ENCODE results near the gene ZNF593. TPM values are rescaled to one million over a fixed set of nuclear protein-coding genes. Genes with fewer than 3 reads are reported as not detected.

ZNF593 gene
- 5.4 TPM for total RNA-seq

DNA sequence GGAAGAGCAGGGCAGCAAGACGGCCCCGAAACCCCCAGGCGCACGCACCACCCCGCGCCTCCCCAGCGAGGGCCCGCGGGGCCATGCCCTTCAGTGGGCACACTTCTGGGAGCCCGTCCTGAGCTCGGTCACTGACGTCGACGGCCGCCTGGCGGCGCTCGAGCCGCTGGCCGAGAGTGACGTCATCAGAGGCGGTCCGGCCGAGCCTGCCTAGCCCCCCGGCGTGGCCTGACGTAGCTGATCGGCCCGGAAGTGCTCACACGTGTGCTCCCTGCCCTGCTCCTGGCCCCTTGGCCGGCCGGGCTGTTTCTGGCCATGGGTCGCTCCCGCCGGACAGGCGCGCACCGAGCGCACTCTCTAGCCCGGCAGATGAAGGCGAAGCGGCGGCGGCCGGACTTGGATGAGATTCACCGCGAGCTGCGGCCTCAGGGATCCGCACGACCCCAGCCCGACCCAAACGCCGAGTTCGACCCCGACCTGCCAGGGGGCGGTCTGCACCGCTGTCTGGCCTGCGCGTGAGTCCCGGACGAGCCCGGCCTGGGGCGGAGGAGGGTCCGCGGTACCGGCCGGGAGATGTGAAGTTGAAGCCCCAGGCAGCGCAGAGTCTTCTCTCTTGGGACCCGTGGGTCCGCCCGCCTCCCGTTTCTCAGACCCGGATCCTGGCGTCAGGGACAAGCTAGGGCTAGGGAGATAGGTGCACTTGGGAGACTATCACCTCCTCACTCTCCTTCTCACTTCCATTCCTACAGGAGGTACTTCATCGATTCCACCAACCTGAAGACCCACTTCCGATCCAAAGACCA lies at the start of gene ZNF593:
Gene ZNF593 (plus strand): TSS at position 240 of the 803 bp plus-strand sequence. CDS start 76 bp downstream, at position 316.
- Histone ChIP-seq H3K4me3 (ENCODE audit: low read length) (peak within 1 kb of the TSS; percentile 69), H3K4me1 (ENCODE audit: insufficient read depth, low read length) (peaks cover 16% of the 10 kb centered on the region), H3K27me3 (ENCODE audit: insufficient read depth, low read length) (no peaks in the 10 kb centered on the region), H3K9me3 (ENCODE audit: low read depth, low read length) (no peaks in the 10 kb centered on the region)

DNA sequence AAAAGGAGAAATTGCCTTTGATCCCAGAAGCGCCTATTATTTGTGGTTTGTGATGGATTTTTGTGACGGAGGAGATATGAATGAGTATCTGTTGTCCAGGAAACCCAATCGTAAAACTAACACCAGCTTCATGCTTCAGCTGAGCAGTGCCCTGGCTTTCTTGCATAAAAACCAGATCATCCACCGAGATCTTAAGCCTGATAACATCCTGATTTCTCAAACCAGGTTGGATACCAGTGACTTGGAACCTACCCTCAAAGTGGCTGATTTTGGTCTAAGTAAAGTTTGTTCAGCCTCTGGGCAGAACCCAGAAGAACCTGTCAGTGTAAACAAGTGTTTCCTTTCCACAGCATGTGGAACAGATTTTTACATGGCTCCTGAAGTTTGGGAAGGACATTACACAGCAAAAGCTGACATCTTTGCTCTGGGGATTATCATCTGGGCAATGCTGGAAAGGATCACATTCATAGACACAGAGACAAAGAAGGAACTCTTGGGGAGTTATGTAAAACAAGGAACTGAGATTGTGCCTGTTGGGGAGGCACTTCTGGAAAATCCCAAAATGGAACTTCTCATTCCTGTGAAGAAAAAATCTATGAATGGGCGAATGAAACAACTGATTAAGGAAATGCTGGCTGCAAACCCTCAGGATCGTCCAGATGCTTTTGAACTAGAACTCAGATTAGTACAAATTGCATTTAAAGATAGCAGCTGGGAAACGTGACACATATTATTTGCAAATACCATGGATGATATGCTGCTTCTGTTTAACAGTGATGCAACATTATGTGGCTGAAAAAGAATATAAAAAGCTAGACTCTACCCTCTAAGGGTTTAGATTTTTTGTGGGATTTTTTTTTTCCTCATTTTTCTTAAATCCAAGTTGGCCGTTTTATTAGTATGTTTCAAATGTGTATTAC lies 47.6 kb upstream of the ZNF593 start:
- H3K27me3 ChIP-seq (ENCODE audit: insufficient read depth, low read length) = no peaks in the 10 kb centered on the region

DNA sequence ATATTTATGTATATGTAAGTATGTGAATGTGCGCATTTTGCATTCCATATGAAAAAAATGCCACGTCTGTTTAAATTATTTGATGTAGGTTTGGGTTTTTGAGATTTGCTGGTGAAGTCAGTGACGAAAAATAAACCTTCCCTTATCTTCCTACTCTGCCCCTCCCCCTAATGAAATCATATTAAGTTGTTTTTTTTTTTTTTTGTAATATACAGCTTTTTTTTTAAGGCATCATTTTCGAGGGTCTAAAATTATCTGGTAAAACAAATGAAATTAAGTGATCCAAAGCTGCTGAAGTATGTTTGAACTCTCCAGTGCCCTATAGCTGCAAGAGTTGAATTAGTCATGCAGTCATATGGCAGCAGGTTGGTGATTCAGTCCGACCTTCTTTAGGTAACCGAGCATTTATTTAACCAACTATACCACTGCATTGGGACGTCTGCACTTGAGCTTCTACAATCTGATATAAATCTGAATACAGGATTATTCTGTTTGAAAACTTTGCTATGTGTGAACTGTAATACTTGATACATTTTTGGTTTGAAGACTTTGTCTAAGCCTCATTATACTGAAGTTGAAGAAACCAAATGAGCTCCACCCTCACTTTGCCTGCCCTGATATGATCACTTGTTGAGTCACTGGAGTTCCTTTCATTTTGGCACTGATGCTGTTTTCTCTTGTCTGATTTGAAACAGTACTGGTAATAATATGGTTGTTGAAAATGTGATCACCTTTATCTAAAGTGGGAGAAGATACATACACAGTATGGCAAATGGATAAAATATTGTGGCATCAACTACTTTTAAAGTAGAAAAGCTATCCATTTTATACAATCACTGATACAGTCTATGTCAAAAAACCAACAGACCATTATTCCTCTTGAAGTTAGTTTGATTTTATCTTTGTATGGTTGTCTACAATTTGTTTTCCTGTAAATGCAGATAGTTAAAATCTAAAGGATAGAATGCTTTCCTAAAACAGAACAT lies 46.4 kb upstream of the ZNF593 start:
- Histone ChIP-seq H3K9me3 (ENCODE audit: low read depth, low read length) (no peaks in the 10 kb centered on the region), H3K27me3 (ENCODE audit: insufficient read depth, low read length) (no peaks in the 10 kb centered on the region), H3K4me3 (ENCODE audit: low read length) (no peak overlapping the region), H3K4me1 (ENCODE audit: insufficient read depth, low read length) (peaks cover 67% of the 10 kb centered on the region)

More for the DNA sequence above, 47.6 kb upstream of the ZNF593 start:
- Histone ChIP-seq H3K4me3 (ENCODE audit: low read length) (no peak overlapping the region), H3K4me1 (ENCODE audit: insufficient read depth, low read length) (peaks cover 55% of the 10 kb centered on the region), H3K9me3 (ENCODE audit: low read depth, low read length) (no peaks in the 10 kb centered on the region)

DNA sequence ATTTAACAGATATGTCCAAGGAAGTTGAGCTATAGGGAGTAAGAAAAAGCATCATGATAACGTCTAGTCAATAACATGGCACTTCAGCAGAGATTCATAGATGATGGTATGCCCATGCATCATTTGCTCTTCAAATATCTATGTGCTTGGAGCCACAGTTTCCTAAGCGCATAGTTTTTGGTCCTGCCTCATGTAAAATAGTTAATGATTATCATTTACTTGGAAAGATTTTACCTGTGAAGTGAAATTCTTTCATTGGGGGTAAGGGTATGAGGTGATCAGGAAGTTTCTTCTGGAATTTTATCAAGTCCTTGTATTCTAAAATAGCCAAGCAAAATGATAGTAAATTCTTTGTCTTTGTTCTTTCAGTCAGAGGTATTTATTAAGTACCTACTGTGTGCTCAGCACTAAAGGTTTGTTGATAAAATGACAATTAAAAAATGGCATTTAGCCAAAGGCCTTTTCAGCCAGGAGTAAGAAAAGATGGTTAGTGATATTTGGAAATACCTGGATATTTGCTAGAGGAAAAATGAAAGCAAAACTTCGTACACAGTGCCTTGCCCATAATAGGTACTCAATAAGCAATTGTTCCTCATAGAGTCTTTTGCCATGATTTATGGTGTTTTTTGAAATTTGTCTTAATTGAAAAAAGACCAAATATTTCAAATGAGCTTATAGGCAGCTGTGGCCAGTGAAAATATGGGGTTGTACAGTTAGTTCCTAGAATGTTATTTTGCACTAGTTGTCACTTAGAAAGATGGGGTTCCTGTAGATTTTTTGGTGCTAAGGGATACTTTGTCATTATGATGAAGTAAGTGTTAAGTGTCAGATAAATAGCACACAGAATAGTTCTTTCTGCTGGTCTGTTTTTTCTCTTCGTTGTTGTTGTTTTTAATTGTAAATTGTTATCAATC lies 45.0 kb upstream of the ZNF593 start:
- H3K9me3 ChIP-seq (ENCODE audit: low read depth, low read length) = no peaks in the 10 kb centered on the region
- peaks cover 63% of the 10 kb centered on the region for H3K4me1 ChIP-seq (ENCODE audit: insufficient read depth, low read length)
- H3K27me3 ChIP-seq (ENCODE audit: insufficient read depth, low read length) = no peaks in the 10 kb centered on the region
- no peak overlapping the region for H3K4me3 ChIP-seq (ENCODE audit: low read length)

DNA sequence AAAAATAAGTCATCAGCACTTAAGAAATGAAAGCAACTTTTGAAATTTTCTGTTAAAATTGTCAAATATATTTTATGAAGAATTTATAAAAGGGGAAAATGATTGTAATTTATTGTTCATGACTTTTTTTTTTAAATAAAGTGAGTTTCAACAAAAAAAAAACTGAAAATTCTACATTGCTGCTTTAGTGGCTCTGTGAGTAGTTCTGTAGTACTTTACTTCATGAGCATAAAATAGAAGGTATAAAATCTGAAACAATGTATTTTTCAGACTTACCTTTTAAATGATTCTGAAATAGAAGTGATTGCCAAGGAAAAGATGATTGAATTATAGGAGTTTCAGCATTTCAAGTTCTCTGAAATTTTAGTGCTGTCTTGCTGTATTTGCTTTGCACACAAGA lies 44.3 kb upstream of the ZNF593 start:
- H3K27me3 ChIP-seq (ENCODE audit: insufficient read depth, low read length) = no peaks in the 10 kb centered on the region
- no peaks in the 10 kb centered on the region for H3K9me3 ChIP-seq (ENCODE audit: low read depth, low read length)
- H3K4me3 ChIP-seq (ENCODE audit: low read length) = no peak overlapping the region
- H3K4me1 ChIP-seq (ENCODE audit: insufficient read depth, low read length) = peaks cover 57% of the 10 kb centered on the region

DNA sequence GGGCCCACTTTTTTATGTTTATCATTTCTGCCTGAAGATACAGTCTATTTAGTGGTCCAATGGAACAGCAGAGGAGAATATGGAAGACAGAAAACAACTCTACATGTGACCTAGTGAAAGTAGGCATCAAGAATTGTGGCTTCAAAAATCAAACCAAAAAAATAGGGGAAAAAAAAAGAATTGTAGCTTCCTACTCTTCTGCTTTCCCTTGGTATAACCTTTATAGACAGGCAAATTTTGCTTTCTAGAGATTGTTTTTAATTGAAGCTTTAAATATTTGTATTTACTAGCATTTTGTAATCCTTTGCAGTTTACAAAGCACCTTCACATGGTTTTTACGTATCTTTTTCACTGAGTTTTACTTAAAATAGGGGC lies 43.8 kb upstream of the ZNF593 start:
- H3K27me3 ChIP-seq (ENCODE audit: insufficient read depth, low read length) = no peaks in the 10 kb centered on the region
- H3K9me3 ChIP-seq (ENCODE audit: low read depth, low read length) = no peaks in the 10 kb centered on the region
- H3K4me1 ChIP-seq (ENCODE audit: insufficient read depth, low read length) = peaks cover 57% of the 10 kb centered on the region
- H3K4me3 ChIP-seq (ENCODE audit: low read length) = no peak overlapping the region

DNA sequence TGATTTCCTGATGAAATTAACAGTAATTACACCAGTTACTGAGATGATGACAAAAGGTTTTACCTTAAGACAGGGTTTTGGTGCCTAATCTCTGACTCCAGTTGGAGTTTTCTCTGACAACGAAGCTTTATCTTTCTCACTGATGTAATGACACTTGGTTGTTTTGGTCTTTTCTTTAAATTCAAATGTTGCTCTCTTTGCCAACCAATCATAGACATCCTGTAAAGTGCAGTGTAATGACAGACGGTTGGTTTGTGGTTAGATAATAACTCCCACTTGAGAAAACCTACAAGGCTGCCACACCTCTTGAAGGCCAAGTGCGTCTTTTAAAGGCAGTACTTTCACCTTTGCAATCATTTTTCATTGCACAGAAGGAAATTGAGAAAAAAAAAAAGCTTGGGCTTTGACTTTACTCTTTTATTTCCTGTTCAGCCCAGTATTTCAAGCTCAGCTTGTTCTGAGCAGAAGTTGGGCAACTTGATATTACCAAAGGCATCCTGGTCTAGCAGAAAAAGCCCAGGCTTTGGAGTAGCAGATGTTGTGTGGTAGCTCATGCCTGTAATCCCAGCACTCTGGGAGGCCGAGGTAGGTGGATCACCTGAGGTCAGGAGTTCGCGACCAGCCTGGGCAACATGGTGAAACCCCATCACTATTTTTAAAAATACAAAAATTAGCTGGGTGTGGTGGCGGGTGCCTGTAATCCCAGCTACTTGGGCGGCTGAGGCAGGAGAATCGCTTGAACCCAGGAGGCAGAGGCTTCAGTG lies 43.2 kb upstream of the ZNF593 start:
- Histone ChIP-seq H3K4me1 (ENCODE audit: insufficient read depth, low read length) (peaks cover 54% of the 10 kb centered on the region), H3K4me3 (ENCODE audit: low read length) (no peak overlapping the region), H3K9me3 (ENCODE audit: low read depth, low read length) (no peaks in the 10 kb centered on the region), H3K27me3 (ENCODE audit: insufficient read depth, low read length) (no peaks in the 10 kb centered on the region)

DNA sequence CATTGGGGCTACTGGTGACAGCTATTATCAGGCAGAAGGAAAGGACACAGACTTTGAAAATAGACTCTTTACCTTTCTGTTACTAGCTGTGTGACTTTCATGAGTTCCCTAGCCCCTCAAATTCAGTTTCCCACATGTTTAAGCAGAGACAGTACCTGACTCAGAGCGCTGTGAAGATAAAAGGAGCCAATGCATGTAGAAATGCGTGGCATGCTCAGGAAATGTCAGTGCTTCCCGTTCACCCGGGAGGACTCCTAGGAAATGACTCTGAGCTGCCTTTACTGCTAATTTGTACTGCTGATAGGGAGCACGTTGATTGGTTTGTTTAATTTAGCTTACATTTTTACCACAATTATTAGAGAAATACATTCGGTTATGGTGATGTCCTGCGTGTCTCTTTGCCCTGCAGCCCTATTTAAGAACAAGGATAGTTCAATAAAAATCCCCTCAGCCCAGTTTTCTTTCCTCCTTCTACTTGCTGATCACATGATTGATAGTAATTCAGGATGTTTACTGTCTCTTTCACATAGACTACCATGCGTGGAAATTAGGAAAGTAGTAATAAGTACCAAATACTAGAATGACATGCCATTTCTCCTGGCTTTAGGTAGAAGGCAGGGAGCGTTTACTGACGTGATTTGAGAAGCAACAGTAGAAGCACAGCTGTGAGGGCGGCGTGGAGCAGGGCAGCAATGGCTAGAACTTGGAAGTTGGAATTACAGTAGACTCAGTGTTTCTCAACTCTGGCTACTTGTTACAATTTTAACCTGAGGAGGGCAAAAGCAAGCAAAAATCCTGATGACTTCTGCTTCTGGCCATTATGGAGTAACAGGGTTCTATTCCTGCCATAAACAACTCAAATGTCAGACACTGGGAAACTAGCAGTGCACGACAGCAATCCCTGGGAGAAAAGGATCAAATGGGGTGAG lies 42.2 kb upstream of the ZNF593 start:
- H3K4me1 ChIP-seq (ENCODE audit: insufficient read depth, low read length) = peaks cover 45% of the 10 kb centered on the region

DNA sequence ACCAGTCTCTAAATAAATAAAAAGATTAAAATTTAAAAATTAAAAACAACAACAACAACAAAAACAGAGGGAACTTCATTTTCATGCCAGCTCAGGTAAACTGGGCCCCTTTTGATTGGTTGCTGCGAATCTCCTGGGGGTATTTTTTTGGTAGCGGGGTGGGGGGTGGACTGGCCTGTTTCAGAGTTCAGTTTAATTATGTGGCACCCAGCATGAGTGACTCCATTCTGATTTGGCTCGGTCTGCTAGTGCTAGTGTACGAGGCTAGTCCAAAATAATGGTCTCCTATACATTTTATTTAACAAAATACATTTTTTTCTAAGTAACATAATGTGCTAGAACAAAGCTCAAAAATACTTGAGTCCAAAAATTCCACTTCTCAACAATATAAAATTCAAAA lies 39.9 kb upstream of the ZNF593 start:
- Histone ChIP-seq H3K9me3 (ENCODE audit: low read depth, low read length) (no peaks in the 10 kb centered on the region), H3K4me3 (ENCODE audit: low read length) (no peak overlapping the region), H3K27me3 (ENCODE audit: insufficient read depth, low read length) (no peaks in the 10 kb centered on the region), H3K4me1 (ENCODE audit: insufficient read depth, low read length) (peaks cover 33% of the 10 kb centered on the region)

More for the DNA sequence above, 42.2 kb upstream of the ZNF593 start:
- H3K9me3 ChIP-seq (ENCODE audit: low read depth, low read length) = no peaks in the 10 kb centered on the region
- H3K4me3 ChIP-seq (ENCODE audit: low read length) = no peak overlapping the region
- H3K27me3 ChIP-seq (ENCODE audit: insufficient read depth, low read length) = no peaks in the 10 kb centered on the region

DNA sequence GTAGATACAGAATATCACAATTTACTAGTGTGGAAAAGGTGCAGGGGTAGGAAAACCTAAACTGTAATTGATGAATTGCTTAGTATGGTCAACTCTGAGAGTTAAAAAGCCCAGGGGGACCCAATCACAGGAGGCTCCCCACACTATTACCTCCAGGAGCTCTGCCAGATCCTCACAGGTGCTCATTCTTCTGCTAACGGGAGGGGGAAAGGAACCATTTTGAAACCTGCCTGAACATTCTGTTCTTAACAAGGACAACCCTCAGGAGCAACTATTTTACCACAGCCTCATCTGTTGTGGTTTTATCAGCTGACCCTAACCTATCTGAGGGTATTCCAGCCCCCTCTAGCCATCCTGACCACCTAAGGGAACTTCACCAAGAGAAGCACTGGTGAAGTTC lies 39.0 kb upstream of the ZNF593 start:
- H3K27me3 ChIP-seq (ENCODE audit: insufficient read depth, low read length) = no peaks in the 10 kb centered on the region
- H3K4me3 ChIP-seq (ENCODE audit: low read length) = no peak overlapping the region
- H3K9me3 ChIP-seq (ENCODE audit: low read depth, low read length) = no peaks in the 10 kb centered on the region
- H3K4me1 ChIP-seq (ENCODE audit: insufficient read depth, low read length) = peaks cover 28% of the 10 kb centered on the region

DNA sequence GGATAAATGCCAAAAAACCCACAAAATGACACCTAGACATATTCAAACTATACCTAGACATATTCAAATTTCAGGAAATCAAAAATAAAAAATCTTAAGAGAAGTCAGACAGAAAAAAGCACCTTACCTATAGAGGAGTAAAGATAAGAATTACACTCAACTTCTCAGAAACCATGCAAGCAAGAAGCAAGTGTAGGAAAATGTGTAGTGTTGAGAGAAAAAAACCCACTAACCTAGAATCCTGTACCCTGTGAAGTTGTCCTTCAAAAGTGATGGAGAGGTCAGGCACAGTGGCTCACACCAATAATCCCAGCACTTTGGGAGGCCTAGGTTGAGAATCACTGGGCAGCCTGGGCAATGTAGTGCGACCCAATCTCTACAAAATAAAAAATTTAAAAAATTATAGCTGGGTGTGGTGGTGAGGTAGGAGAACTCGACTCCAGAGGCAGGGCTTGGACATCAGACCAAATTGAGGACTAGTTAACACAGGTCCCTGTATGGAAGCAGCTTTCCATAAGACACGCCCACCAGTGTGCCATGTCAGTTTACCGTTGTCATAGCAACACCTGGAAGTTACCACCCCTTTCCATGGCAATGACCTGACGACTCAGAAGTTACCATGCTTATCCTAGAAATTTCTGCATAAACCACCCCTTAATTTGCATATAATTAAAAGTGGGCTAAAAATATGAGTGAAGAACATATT lies 37.4 kb upstream of the ZNF593 start:
- peaks cover 14% of the 10 kb centered on the region for H3K4me1 ChIP-seq (ENCODE audit: insufficient read depth, low read length)
- H3K27me3 ChIP-seq (ENCODE audit: insufficient read depth, low read length) = no peaks in the 10 kb centered on the region
- no peak overlapping the region for H3K4me3 ChIP-seq (ENCODE audit: low read length)
- H3K9me3 ChIP-seq (ENCODE audit: low read depth, low read length) = no peaks in the 10 kb centered on the region

DNA sequence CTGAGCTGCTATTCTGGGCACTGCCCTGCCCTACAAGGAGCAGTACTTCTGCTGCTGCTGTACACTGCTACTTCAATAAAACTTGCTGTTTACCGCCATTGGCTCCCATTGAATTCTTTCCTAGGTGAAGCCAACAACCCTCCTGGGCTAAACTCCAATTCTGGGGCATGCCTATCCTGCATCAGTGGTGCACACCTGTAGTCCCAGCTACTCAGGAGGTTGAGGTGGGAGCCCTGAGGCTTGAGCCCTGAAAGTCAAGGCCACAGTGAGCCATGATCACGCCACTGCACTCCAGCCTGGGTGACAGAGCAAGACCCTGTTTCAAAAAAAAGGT lies 36.9 kb upstream of the ZNF593 start:
- Histone ChIP-seq H3K4me3 (ENCODE audit: low read length) (no peak overlapping the region), H3K9me3 (ENCODE audit: low read depth, low read length) (no peaks in the 10 kb centered on the region), H3K4me1 (ENCODE audit: insufficient read depth, low read length) (peaks cover 8% of the 10 kb centered on the region), H3K27me3 (ENCODE audit: insufficient read depth, low read length) (no peaks in the 10 kb centered on the region)

Measured in mononuclear cell (primary cell).